NCI-H226 (cell line): ENCODE measurements around the gene SPRING1.
A peak's percentile ranks its signal among the peaks of the same experiment; 100 is the strongest.
"Not testable (repeated sequence)": the region's sequence is repeated elsewhere in the genome, so short reads cannot be mapped to it uniquely, and the experiment has no call there.

Source experiments
- DNase-seq: peaks from one replicate; pipeline ENCODE4 v3.0.0-alpha.2; 2015

SPRING1 gene, protein sequence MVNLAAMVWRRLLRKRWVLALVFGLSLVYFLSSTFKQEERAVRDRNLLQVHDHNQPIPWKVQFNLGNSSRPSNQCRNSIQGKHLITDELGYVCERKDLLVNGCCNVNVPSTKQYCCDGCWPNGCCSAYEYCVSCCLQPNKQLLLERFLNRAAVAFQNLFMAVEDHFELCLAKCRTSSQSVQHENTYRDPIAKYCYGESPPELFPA

DNA sequence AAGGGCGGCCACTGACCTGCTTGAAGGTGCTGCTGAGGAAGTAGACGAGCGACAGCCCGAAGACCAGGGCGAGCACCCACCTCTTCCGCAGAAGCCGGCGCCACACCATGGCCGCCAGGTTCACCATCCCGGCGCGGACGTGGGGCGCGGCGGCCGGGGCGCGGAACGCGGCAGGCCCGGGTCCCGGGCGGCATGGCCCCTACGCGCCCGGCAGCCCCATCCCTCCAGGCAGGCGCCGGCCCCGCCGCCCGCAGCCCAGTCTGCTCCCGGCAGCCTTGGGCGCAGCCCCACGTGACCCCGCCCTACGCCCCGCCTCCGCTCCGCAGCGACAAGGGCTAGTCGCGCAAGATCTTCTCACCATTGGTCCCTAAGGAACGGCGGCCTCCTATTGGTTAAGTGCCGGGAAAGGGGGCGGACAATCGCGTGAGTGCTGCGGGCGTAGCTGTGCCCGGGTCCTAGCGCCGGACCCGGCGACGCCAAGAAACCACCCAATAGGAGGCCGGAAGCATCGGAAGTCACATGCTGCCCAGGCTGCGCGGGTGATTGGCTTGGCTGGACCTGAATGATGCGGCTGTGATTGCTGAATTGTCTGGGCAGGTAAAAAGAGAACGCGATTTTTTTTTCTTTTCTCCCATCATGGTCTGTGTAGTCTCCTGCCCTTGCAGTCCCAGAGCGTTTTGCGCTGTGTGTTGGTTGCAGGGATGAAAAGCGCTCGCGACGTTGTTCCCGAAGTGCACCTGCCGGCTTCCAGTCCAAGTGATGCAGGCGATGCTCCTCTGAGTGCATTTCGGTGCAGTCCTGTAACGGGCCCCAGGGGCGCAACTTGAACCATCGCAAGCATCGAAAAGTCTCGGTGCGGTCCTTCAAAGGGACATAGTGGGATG lies at the start of gene SPRING1, which contains the start of gene RNFT2:
TSS of gene SPRING1 (minus strand) at position 296 of the 884 bp plus-strand sequence. CDS start at position 127, 169 bp downstream.
TSS of gene RNFT2 (plus strand) at position 542 of the 884 bp plus-strand sequence. CDS start 2,183 bp downstream, outside the sequence.
- DNase-seq, result peak; percentile 99

DNA sequence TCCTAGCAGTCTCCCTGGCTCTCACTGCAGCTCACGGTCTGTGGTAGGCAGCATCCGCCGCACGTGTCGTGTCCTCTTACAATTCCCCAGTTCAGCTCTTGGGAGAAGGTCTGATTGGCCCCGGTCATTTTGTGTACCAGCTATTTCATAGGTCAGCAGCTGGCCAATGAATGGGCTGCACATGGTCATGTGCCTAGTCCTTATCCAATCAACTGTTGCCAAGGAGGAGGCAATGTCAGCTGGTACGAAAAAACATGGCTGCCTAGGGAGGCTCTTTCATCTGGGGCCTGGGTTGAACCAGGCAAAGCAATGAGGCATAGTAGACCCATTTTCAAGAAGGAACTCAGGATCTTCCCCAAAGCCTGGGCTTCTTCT lies 46.4 kb upstream of the SPRING1 start:
- DNase-seq, result peak; percentile 11

DNA sequence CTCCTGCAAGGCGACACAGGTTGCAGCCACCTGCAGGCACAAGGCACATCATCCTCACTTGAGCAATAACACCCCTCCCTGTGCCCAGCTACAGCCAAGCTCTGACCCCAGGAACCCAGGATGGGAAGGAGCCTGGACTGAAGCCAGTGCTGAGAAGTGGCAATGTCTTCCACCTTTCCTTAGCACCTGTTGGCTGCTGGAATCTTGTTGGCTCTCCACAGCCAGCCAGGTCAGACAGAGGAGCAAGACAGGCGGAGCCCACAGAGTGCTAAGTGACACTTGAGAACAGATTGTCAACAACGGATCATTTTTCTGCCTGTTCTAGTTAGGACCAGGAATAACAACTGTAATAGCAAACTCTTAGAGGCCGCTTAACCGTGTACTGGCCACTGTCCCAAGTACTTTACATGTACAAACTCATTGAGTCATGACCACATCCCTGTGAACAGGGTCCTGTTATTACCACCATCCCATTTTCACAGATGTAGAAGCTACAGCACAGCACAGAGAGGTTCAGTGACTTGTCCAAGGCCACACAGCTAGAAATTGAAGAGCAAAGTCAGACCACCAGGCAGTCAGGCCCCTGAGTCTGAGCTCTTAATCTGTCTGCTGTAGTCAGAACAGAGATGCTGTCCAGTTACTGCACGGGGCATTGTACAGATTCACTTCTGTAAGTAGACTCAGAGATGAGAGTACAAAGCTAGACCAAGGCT lies 45.8 kb upstream of the SPRING1 start:
- no peak for DNase-seq

DNA sequence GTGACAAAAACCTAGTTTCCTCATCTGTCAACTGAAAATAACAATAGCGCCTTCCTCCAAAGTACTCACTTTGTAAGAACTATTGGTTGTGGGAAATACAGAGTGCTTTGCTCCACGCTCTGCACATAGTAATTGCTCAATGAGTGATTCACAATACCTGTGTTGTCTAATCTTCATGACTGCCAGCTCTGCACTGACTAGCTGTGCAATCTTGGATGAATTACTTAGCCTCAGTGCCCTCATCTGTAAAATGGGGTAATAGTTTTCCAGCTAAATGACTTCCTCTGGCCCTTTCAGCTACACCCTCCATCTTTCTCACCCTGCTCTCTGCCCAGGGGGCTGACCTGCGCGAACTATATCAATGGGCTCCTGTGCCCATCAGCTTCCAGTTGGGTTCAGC lies 43.1 kb upstream of the SPRING1 start:
- no peak for DNase-seq

DNA sequence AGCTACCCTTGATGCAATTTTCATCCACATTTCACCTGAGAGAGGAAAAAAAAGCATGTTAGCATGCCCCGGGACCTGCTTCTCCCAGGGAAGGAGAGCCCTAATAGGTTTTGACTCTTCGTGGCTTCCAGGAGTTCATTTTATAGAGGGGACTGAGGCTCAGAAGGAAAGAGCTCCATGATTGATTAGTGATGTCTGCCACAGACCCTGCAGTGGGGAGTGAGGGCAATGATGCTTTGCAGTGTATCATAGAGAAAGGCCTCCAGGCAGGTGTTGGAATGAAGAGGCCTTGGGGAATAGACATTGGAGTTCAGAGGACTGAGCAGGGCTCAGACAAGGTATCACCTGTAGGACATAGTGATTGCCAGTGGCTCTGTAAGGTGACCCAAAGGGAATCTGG lies 41.7 kb upstream of the SPRING1 start:
- DNase-seq, result no peak

DNA sequence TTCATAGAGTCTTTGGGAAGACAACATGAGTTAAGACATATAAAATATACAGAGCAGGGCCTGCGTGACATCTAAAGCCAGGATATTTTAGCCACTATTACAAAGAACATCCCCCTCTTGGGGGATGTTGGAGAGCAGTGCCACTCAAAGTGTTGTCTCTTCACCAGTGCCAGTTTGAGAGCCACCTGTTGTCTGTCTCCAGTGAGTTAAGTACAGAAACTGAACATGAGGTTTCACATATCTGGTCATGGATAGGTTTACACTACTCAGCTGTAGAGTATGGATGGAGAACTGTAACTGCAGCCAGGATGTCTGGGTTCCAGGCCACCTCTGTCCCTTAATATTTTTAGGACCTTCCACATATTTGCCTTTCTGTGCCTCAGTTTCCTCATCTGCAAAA lies 39.4 kb upstream of the SPRING1 start:
- no peak for DNase-seq

DNA sequence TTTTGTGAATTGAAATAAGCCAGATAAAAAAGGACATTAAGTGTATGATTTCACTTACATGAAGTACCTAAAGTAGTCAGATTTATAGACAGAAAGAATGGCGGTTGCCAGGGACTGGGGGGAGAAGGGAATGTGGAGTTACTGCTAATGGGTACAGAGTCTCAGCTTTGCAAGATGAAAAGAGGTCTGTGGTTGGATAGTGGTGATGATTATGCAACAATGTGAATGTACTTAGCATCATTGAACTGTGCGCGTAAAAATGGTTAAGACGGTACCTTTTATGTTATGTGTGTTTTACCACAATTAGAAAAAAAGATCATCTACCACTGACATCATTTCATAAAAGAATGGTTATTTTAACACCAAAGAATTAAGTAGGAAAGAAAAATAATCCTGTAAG lies 36.2 kb upstream of the SPRING1 start:
- no peak for DNase-seq

DNA sequence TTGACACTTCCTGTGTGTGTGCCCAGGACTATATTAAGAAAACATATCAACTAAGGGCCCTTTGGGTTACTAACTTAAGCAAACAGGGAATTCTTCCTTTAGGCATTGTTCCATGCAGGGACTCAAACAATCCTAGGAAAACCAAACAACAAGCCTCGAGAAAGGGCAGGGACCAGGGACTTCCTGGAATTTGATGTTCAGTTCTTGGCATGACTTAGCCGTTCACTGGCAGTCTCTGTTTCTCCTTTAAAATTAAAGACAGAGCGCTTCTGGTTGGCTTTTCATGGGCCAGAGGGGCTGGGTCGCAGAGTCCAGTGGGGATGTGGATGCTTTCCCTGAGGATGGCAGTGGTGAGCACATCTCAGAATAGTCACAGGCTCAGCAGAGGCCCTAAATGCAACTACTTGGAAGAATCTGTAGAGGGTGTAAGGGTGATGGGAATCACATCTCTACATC lies 35.4 kb upstream of the SPRING1 start:
- no peak for DNase-seq

DNA sequence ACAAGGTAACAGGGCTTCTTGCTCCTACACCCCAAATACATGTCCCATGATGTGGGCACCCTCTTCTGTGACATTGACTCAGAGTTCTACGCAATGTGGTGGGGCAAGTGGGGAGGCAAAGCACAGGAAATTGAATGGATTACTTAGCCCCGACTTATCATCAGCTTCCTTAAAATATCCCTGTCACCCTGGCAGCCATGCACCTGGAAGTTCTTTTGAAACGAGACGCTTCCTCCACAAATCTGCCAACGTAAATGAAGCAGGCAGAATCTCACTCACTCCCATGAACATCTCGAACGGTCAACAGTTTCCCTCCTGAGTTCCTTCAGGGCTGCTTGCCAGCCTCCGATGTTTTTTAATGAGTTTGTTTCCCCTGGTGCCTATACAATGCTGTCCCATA lies 33.8 kb upstream of the SPRING1 start:
- DNase-seq, result no peak

DNA sequence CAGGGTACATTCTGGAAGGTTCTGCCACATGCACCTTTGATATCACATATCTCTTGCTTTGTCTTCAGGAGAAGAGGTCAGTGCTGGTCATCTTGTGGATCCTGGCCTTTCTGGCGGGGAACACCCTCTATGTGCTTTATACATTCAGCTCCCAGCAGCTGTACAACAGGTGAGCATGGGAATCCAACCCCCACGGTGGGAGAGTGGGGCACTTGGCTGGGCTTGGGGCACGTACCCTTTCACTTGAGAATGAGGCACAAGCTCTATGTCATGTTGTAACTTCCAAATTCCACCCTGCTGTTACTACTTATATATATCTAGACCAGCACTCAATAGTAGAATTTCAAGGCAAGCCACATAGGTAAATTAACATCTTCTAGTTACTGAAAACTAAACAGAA lies 28.9 kb upstream of the SPRING1 start:
- no peak for DNase-seq

DNA sequence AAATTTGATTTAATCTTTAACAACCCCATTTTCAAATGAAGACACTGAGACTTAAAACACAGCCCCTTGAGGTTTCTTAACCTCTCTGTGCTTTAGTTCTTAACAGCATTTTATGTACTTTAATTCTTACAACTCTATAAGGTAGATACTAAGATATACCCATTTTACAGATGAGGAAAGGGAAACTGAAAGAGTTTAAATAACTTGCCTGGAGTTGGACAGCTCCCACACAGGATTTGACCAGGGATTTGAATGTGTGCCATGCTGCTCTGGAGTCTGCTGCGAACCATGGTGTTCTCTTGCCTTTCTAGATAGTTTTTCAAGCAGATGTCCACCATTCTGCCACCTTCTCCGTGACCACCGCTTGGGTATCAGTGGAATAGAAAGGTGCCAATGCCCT lies 28.4 kb upstream of the SPRING1 start:
- no peak for DNase-seq

DNA sequence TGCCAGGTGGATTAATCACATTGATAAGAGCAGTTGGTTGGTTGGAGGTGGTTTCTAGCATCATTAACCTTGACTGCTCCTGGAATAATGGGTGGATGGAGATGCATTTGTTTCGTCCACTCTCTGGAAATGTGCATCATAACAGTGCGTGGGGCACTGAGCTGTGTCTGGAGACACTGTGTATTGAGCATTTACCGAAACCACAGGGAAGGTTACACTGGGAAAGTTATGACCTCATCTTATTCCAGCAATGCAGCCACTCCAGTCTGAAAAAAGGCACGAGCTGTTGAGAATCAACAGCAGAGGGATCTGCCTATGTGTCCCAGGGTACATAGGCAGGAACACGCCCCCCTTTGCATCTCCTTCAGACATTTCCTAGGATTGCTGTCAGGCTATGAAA lies 27.4 kb upstream of the SPRING1 start:
- DNase-seq, result no peak

DNA sequence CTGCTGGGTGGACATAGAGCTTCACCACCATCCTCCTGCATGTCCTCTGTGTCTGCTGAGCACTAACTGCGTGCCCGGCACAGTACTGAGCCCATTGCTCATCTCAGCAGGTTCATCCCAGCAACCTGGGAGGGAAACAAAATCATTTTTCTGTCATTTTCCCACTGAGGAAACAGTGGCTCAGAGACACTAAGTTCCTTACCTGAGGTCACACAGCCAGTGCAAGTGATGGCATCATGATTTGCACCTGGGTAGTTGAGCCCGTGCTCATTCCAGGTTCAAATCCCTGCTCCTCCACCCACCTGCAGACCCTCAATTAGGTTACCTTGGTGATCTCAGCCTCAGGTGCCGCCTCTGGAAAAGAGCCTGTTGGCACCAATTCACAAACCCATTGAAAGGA lies 23.6 kb upstream of the SPRING1 start:
- DNase-seq, result no peak

DNA sequence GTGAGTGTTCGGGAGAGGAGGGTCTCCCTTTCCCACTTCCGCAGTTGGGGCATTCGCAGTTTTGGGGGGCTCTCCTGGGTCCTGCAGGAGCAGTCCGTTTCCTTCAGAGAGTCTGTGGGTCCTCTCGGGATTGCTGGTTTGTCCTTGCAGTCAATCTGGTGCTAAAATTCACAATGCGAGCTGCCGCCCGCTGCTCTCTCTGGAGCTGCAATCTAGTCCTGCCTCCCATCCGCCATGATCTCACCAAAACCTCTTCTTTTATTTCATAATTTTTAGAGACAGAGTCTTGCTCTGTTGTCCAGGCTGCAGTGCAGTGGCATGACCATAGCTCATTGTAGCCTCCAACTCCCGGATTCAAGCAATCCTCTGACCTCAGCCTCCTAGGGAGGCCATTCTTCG lies 22.8 kb upstream of the SPRING1 start:
- DNase-seq, result no peak

DNA sequence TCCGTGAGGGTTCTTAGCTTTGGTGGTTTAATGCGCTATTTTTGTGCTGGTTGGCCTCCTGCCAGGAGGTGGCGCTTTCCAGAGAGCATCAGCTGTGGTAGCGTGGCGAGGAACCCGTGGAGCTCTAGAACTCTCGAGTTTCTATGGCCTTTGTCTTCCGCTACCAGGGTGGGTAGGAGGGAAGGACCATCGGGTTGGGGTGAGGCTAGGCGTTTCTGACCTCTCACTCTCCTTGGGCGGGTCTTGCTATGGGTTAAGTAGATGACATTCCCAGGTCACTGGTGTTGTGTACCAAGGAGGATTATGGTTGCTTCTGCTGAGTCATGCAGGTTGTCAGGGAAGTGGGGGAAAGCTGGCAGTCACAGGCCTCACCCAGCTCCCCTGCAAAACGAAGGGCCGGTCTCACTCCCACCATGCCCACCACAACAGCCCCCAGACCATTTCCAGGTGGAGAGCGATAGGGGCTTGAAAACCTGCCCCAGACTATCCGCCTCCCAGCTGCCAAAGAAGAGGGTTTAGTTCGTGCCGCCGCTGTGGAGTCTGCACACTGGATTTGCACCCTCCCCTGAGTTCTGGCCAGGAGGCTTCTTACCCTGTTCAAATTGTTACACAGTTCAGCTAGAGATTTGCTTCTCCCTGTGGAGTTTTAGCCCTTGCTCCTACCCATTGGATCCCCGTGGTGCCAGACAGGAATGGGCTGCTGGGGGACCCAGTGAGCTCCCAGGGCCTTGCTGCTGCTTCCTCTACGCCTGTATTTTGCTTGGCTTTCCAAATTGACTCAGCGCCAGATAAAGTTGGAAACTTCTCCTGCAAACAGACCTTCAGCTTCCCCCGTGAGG lies 22.1 kb upstream of the SPRING1 start:
- no peak for DNase-seq

DNA sequence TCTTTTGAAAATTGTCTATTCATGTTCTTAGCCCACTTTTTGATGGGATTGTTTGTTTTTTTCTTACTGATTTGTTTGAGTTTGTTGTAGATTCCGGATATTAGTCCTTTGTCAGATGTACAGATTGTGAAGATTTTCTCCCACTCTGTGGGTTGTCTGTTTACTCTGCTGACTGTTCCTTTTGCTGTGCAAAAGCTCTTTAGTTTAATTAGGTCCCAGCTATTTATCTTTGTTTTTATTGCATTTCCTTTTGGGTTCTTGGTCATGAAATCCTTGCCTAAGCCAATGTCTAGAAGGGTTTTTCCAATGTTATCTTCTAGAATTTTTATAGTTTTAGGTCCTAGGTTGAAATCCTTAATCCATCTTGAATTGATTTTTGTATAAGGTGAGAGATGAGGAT lies 16.9 kb upstream of the SPRING1 start:
- not testable (repeated sequence) for DNase-seq

DNA sequence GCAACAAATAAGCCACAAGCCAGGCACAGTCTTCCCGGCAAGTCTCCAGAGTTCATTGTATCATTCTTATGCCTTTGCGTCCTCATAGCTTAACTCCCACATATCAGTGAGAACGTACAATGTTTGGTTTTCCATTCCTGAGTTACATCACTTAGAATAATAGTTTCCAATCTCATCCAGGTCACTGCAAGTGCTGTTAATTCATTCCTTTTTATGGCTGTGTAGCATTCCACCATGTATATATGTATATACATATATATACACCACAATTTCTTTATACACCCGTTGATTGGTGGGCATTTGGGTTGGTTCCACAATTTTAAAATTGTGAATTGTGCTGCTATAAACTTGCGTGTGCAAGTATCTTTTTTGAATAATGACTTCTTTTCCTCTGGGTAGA lies 16.2 kb upstream of the SPRING1 start:
- DNase-seq, result not testable (repeated sequence)

DNA sequence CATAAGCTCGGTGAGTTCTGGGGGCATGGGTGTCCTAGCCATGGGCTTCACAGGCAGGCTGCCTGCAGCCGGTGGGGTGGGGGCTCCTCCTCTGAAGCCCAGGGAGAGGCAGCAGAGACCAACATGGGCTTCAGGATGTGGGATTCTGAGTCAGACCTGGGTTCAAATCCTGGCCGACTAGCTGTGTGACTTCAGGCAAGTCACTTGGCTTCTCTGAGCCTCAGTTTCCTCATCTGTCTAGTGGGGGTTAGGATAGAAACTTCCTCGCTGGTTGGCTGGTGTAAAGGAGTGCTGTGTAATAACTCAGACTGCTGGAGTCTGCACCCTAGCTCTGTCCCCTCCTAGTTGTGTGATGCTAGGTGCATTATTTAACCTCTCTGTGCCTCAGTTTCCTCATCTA lies 12.4 kb upstream of the SPRING1 start:
- DNase-seq, result no peak

DNA sequence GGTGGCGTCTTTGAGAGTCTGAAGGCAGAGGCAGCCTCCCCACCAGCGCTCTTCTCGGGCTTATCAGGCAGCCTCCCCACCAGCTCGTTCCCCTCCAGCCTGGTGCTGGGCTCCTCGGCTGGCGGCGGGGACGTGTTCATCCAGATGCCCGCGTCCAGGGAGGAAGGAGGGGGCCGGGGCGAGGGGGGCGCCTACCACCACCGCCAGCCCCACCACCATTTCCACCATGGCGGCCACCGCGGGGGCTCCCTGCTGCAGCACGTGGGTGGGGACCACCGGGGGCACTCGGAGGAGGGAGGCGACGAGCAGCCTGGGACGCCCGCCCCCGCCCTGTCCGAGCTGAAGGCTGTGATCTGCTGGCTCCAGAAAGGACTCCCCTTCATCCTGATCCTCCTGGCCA lies 12.0 kb upstream of the SPRING1 start:
- DNase-seq, result no peak

DNA sequence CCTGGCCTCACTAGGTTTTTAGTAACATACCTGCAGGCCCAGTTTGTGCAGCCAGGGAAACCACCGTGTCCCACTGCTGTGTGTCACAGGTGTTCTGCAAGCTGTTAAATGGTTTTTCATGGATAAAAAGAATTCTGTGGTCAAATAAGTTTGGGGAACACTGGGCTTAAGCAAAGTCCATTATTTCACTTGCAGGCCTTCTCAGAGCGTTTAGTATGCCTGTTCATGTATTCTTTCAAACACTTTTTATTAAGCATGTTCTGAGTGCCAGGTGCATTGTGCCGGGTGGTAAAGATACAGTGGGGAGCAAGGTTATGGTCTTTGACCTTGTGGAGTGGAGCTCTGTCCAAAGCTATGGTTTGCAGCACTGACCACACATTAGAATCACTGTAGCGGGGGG lies 7.7 kb upstream of the SPRING1 start:
- DNase-seq, result no peak

DNA sequence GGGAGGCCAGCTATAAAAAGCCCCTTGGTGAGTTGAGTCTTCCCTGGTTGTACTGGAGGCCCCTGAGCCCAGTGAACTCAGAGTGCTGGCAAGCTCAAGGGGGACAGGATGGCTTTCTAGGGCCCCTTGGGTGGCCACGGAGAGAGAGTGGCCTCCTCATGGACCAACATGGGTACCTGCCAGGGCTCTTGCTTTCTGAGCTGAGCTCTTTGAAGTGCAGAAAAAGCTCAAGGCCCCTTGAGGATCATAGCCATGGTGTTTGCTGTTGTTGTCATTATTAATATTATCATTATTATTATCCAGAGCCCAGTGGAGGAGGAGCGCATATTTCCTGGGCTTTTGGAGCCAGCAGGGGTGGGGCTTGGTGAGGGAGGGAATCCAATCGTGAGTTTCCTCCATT lies 6.9 kb upstream of the SPRING1 start:
- no peak for DNase-seq

DNA sequence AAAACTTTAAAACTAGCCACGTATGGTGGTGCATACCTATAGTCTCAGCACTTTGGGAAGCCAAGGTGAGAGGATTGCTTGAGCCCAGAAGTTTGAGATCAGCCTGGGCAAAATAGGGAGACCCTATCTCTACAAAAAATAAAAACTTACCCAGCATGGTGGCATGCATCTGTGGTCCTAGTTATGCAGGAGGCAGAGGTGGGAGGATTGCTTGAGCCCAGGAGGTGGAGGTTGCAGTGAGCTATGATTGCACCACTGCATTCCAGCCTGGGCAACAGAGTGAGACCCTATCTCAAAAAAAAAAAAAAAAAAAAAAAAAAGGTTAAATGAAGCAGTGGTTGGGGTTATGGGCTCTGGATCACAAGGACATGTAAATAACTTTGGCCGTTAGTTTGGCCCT lies 4.9 kb upstream of the SPRING1 start:
- DNase-seq, result not testable (repeated sequence)

DNA sequence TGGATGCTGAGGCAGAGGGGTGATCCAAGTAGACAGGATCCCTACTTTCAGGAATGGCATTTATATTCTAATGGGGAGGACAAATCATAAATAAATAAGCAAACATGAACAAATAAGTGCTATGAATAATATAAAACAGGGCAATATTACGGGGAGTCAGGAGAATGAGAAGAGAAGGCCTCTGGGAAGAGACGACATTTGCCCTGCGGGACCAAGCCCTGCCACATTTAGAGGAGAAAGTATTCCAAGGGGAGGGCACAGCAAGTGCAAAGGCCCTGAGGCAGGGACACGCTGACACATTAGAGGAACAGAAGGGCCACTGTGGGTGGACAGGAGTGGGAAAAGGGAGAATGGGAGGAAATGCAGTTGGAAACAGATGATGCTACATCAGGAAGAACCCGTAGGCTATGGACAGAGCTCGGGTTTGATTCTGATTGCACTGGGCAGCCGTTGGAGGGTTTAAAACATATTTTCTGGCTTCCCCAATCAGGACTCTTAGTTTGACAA lies 1.6 kb upstream of the SPRING1 start:
- DNase-seq, result no peak
